ENCODE measurements around the gene USP43.

The USP43 gene

GRCh38 chr17:9693755-9694154 lies 48.4 kb downstream of the USP43 start:
- no peak overlapping the region for H3K27ac ChIP-seq (ENCODE audit: low read length)
- no peak overlapping the region for H3K9ac ChIP-seq (ENCODE audit: low read length)
- H3K36me3 ChIP-seq (ENCODE audit: control insufficient read depth, low read depth, low read length) = peaks cover 3% of the 10 kb centered on the region
- no peaks in the 10 kb centered on the region for H3K27me3 ChIP-seq (ENCODE audit: control insufficient read depth, insufficient read depth, low read length)
- no peak overlapping the region for H3K4me3 ChIP-seq (ENCODE audit: low read length)
- no peaks in the 10 kb centered on the region for H3K4me1 ChIP-seq (ENCODE audit: control insufficient read depth, low read depth, low read length)
- H3K9me3 ChIP-seq (ENCODE audit: control insufficient read depth, low read depth, low read length) = no peaks in the 10 kb centered on the region

- Histone ChIP-seq H3K9me3 (ENCODE audit: control insufficient read depth, low read depth, low read length) (no peaks in the 10 kb centered on the region), H3K4me3 (ENCODE audit: low read length) (no peak overlapping the region), H3K4me1 (ENCODE audit: control insufficient read depth, low read depth, low read length) (no peaks in the 10 kb centered on the region), H3K27ac (ENCODE audit: low read length) (no peak overlapping the region), H3K9ac (ENCODE audit: low read length) (no peak overlapping the region), H3K36me3 (ENCODE audit: control insufficient read depth, low read depth, low read length) (peaks cover 3% of the 10 kb centered on the region), H3K27me3 (ENCODE audit: control insufficient read depth, insufficient read depth, low read length) (no peaks in the 10 kb centered on the region)
Measured at GRCh38 chr17:9696279-9697044, 51.1 kb downstream of the USP43 start.

- Histone ChIP-seq H3K27me3 (ENCODE audit: control insufficient read depth, insufficient read depth, low read length) (no peaks in the 10 kb centered on the region), H3K4me3 (ENCODE audit: low read length) (no peak overlapping the region), H3K4me1 (ENCODE audit: control insufficient read depth, low read depth, low read length) (no peaks in the 10 kb centered on the region), H3K27ac (ENCODE audit: low read length) (no peak overlapping the region), H3K9ac (ENCODE audit: low read length) (no peak overlapping the region), H3K9me3 (ENCODE audit: control insufficient read depth, low read depth, low read length) (no peaks in the 10 kb centered on the region), H3K36me3 (ENCODE audit: control insufficient read depth, low read depth, low read length) (no peaks in the 10 kb centered on the region)
Measured at GRCh38 chr17:9700136-9700535, 54.8 kb downstream of the USP43 start.

GRCh38 chr17:9700754-9701476 lies 55.6 kb downstream of the USP43 start:
- no peaks in the 10 kb centered on the region for H3K4me1 ChIP-seq (ENCODE audit: control insufficient read depth, low read depth, low read length)
- no peaks in the 10 kb centered on the region for H3K9me3 ChIP-seq (ENCODE audit: control insufficient read depth, low read depth, low read length)
- H3K36me3 ChIP-seq (ENCODE audit: control insufficient read depth, low read depth, low read length) = no peaks in the 10 kb centered on the region
- no peak overlapping the region for H3K9ac ChIP-seq (ENCODE audit: low read length)
- no peaks in the 10 kb centered on the region for H3K27me3 ChIP-seq (ENCODE audit: control insufficient read depth, insufficient read depth, low read length)
- H3K27ac ChIP-seq (ENCODE audit: low read length) = no peak overlapping the region
- no peak overlapping the region for H3K4me3 ChIP-seq (ENCODE audit: low read length)

- H3K36me3 ChIP-seq (ENCODE audit: control insufficient read depth, low read depth, low read length) = no peaks in the 10 kb centered on the region
- no peaks in the 10 kb centered on the region for H3K9me3 ChIP-seq (ENCODE audit: control insufficient read depth, low read depth, low read length)
- H3K9ac ChIP-seq (ENCODE audit: low read length) = no peak overlapping the region
- no peaks in the 10 kb centered on the region for H3K4me1 ChIP-seq (ENCODE audit: control insufficient read depth, low read depth, low read length)
- H3K4me3 ChIP-seq (ENCODE audit: low read length) = no peak overlapping the region
- H3K27ac ChIP-seq (ENCODE audit: low read length) = no peak overlapping the region
- H3K27me3 ChIP-seq (ENCODE audit: control insufficient read depth, insufficient read depth, low read length) = no peaks in the 10 kb centered on the region
Measured at GRCh38 chr17:9702482-9702881, 57.2 kb downstream of the USP43 start.

GRCh38 chr17:9702914-9703780 lies 57.8 kb downstream of the USP43 start:
- Histone ChIP-seq H3K4me3 (ENCODE audit: low read length) (no peak overlapping the region), H3K36me3 (ENCODE audit: control insufficient read depth, low read depth, low read length) (no peaks in the 10 kb centered on the region), H3K4me1 (ENCODE audit: control insufficient read depth, low read depth, low read length) (no peaks in the 10 kb centered on the region), H3K27ac (ENCODE audit: low read length) (no peak overlapping the region), H3K9me3 (ENCODE audit: control insufficient read depth, low read depth, low read length) (no peaks in the 10 kb centered on the region), H3K27me3 (ENCODE audit: control insufficient read depth, insufficient read depth, low read length) (no peaks in the 10 kb centered on the region), H3K9ac (ENCODE audit: low read length) (no peak overlapping the region)

GRCh38 chr17:9703781-9704082 lies 58.4 kb downstream of the USP43 start:
- Histone ChIP-seq H3K4me3 (ENCODE audit: low read length) (no peak overlapping the region), H3K27ac (ENCODE audit: low read length) (no peak overlapping the region), H3K36me3 (ENCODE audit: control insufficient read depth, low read depth, low read length) (no peaks in the 10 kb centered on the region), H3K4me1 (ENCODE audit: control insufficient read depth, low read depth, low read length) (no peaks in the 10 kb centered on the region), H3K27me3 (ENCODE audit: control insufficient read depth, insufficient read depth, low read length) (no peaks in the 10 kb centered on the region), H3K9ac (ENCODE audit: low read length) (no peak overlapping the region), H3K9me3 (ENCODE audit: control insufficient read depth, low read depth, low read length) (no peaks in the 10 kb centered on the region)

- no peaks in the 10 kb centered on the region for H3K27me3 ChIP-seq (ENCODE audit: control insufficient read depth, insufficient read depth, low read length)
- H3K4me3 ChIP-seq (ENCODE audit: low read length) = no peak overlapping the region
- H3K9me3 ChIP-seq (ENCODE audit: control insufficient read depth, low read depth, low read length) = no peaks in the 10 kb centered on the region
- no peaks in the 10 kb centered on the region for H3K36me3 ChIP-seq (ENCODE audit: control insufficient read depth, low read depth, low read length)
- no peak overlapping the region for H3K9ac ChIP-seq (ENCODE audit: low read length)
- H3K27ac ChIP-seq (ENCODE audit: low read length) = no peak overlapping the region
- no peaks in the 10 kb centered on the region for H3K4me1 ChIP-seq (ENCODE audit: control insufficient read depth, low read depth, low read length)
Measured at GRCh38 chr17:9705745-9706144, 60.4 kb downstream of the USP43 start.

- H3K9me3 ChIP-seq (ENCODE audit: control insufficient read depth, low read depth, low read length) = no peaks in the 10 kb centered on the region
- H3K4me3 ChIP-seq (ENCODE audit: low read length) = no peak overlapping the region
- no peak overlapping the region for H3K27ac ChIP-seq (ENCODE audit: low read length)
- H3K9ac ChIP-seq (ENCODE audit: low read length) = no peak overlapping the region
- H3K27me3 ChIP-seq (ENCODE audit: control insufficient read depth, insufficient read depth, low read length) = no peaks in the 10 kb centered on the region
- no peaks in the 10 kb centered on the region for H3K4me1 ChIP-seq (ENCODE audit: control insufficient read depth, low read depth, low read length)
- H3K36me3 ChIP-seq (ENCODE audit: control insufficient read depth, low read depth, low read length) = no peaks in the 10 kb centered on the region
Measured at GRCh38 chr17:9707948-9708347, 62.6 kb downstream of the USP43 start.

GRCh38 chr17:9714801-9715200 lies 69.5 kb downstream of the USP43 start:
- H3K27me3 ChIP-seq (ENCODE audit: control insufficient read depth, insufficient read depth, low read length) = no peaks in the 10 kb centered on the region
- no peak overlapping the region for H3K4me3 ChIP-seq (ENCODE audit: low read length)
- H3K4me1 ChIP-seq (ENCODE audit: control insufficient read depth, low read depth, low read length) = no peaks in the 10 kb centered on the region
- no peak overlapping the region for H3K27ac ChIP-seq (ENCODE audit: low read length)
- no peaks in the 10 kb centered on the region for H3K9me3 ChIP-seq (ENCODE audit: control insufficient read depth, low read depth, low read length)
- no peak overlapping the region for H3K9ac ChIP-seq (ENCODE audit: low read length)
- H3K36me3 ChIP-seq (ENCODE audit: control insufficient read depth, low read depth, low read length) = no peaks in the 10 kb centered on the region

GRCh38 chr17:9715503-9716016 lies 70.2 kb downstream of the USP43 start:
- no peaks in the 10 kb centered on the region for H3K9me3 ChIP-seq (ENCODE audit: control insufficient read depth, low read depth, low read length)
- H3K4me3 ChIP-seq (ENCODE audit: low read length) = no peak overlapping the region
- H3K27ac ChIP-seq (ENCODE audit: low read length) = no peak overlapping the region
- H3K9ac ChIP-seq (ENCODE audit: low read length) = no peak overlapping the region
- no peaks in the 10 kb centered on the region for H3K4me1 ChIP-seq (ENCODE audit: control insufficient read depth, low read depth, low read length)
- H3K36me3 ChIP-seq (ENCODE audit: control insufficient read depth, low read depth, low read length) = no peaks in the 10 kb centered on the region
- H3K27me3 ChIP-seq (ENCODE audit: control insufficient read depth, insufficient read depth, low read length) = no peaks in the 10 kb centered on the region

Measured in iPS-18a (cell line).